ENCODE results near the gene TNN. TPM values are rescaled to one million over a fixed set of nuclear protein-coding genes. Genes with fewer than 3 reads are reported as not detected.

Gene TNN
- total RNA-seq, 2 donors from 2014 or later, result 0.63 to 0.79 TPM

DNA sequence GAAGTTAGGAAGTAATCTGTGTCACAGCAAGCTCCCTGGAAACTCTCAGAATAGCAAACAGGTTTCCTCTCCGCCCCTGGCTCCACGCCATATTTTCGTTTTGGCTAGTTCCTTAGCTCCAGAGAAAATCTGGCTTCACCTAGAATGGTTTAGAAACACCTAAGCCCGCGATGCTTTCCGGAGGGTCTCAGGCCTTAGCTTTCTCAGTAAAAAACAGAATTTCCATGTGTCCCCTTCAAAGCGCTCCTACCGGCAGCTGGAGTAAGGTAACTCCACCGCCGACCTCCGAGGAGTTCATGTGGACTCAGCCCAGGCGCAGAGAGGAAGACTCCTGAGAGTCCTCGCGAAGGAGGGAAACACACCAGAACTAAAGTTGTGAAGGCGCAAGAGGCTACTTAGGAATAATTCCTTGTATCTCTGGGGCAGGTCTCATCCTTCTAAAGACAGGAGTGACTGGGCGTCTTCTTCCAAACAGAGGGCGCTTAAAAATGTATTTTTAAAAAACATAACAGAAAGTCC lies 124.5 kb downstream of the TNN start:
- H3K27me3 ChIP-seq, result no peaks in the 10 kb centered on the region
- H3K4me3 ChIP-seq, result peak overlapping the region; percentile 58 to 65
- H3K4me1 ChIP-seq, result peaks cover 0 to 46% of the 10 kb centered on the region in 2 donors
- TF ChIP-seq, protein P1, sequence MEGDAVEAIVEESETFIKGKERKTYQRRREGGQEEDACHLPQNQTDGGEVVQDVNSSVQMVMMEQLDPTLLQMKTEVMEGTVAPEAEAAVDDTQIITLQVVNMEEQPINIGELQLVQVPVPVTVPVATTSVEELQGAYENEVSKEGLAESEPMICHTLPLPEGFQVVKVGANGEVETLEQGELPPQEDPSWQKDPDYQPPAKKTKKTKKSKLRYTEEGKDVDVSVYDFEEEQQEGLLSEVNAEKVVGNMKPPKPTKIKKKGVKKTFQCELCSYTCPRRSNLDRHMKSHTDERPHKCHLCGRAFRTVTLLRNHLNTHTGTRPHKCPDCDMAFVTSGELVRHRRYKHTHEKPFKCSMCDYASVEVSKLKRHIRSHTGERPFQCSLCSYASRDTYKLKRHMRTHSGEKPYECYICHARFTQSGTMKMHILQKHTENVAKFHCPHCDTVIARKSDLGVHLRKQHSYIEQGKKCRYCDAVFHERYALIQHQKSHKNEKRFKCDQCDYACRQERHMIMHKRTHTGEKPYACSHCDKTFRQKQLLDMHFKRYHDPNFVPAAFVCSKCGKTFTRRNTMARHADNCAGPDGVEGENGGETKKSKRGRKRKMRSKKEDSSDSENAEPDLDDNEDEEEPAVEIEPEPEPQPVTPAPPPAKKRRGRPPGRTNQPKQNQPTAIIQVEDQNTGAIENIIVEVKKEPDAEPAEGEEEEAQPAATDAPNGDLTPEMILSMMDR (IDR thresholded peaks at IDR 0.05), result no peak
- H3K27ac ChIP-seq, result peak overlapping the region; percentile 88 to 89
- peak; percentile 74 for DNase-seq (ENCODE audit: low spot score)
- H3K36me3 ChIP-seq, result no peaks in the 10 kb centered on the region
- no peaks in the 10 kb centered on the region for H3K9me3 ChIP-seq

- H3K4me1 ChIP-seq, result peaks cover 0 to 45% of the 10 kb centered on the region in 2 donors
- peak; percentile 83 for DNase-seq (ENCODE audit: low spot score)
- peak within 1 kb of the TSS; percentile 58 to 65 for H3K4me3 ChIP-seq
- no peaks in the 10 kb centered on the region for H3K9me3 ChIP-seq
- H3K27me3 ChIP-seq, result no peaks in the 10 kb centered on the region
- H3K27ac ChIP-seq, result peak within 1 kb of the TSS; percentile 88 to 89
- TF ChIP-seq, protein P1 (IDR thresholded peaks at IDR 0.05), result peak in 1 of 2 donors; percentile 33
- no peaks in the 10 kb centered on the region for H3K36me3 ChIP-seq
Observed at GRCh38 chr1:175192630-175193526, 125.2 kb downstream of the TNN start, which contains the start of gene KIAA0040. TSS of gene KIAA0040 (minus strand) at chr1:175192776. CDS start at chr1:175161013, 31,763 bp downstream.

GRCh38 chr1:175193527-175193910 lies 125.9 kb downstream of the TNN start:
- Histone ChIP-seq H3K36me3 (no peaks in the 10 kb centered on the region), H3K27ac (peak overlapping the region; percentile 88 to 89), H3K9me3 (no peaks in the 10 kb centered on the region), H3K4me1 (peaks cover 0 to 41% of the 10 kb centered on the region in 2 donors), H3K4me3 (peak overlapping the region in 1 of 2 donors; percentile 65), H3K27me3 (no peaks in the 10 kb centered on the region)
- TF ChIP-seq, protein P1 (IDR thresholded peaks at IDR 0.05), result no peak
- DNase-seq (ENCODE audit: low spot score), result no peak

DNA sequence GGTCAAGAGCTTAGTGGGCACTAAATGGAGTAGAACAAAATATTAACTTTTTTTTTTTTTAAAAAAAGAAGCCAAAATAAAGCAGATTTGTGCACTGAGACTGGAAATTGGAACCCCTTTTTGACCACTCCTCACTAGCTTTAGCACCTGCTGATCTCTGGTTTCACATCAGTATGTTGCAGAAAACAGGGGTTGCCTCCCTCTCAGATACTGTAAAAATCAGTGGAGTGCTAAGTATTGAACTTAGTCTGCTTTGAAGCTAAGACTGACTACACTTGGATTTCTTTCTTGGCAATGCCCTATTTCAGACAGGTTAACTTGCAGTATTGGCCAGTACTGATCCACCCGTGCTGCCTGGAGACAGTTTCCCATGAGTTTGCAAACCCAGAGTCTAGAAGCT lies 127.6 kb downstream of the TNN start:
- H3K27me3 ChIP-seq, result no peaks in the 10 kb centered on the region

GRCh38 chr1:175195798-175196197 lies 128.2 kb downstream of the TNN start:
- Histone ChIP-seq H3K9me3 (no peaks in the 10 kb centered on the region), H3K36me3 (no peaks in the 10 kb centered on the region), H3K4me3 (no peak overlapping the region), H3K4me1 (peaks cover 0 to 29% of the 10 kb centered on the region in 2 donors), H3K27me3 (no peaks in the 10 kb centered on the region), H3K27ac (no peak overlapping the region)
- no peak for DNase-seq (ENCODE audit: low spot score)
- TF ChIP-seq, protein P1 (IDR thresholded peaks at IDR 0.05), result no peak

More for the DNA sequence above, 127.6 kb downstream of the TNN start:
- DNase-seq (ENCODE audit: low spot score), result no peak
- TF ChIP-seq, protein P1 (IDR thresholded peaks at IDR 0.05), result no peak
- peaks cover 0 to 29% of the 10 kb centered on the region in 2 donors for H3K4me1 ChIP-seq
- no peak overlapping the region for H3K27ac ChIP-seq
- no peaks in the 10 kb centered on the region for H3K36me3 ChIP-seq
- no peak overlapping the region for H3K4me3 ChIP-seq
- no peaks in the 10 kb centered on the region for H3K9me3 ChIP-seq
